Measurements from ENCODE around the gene CST11.

DNA sequence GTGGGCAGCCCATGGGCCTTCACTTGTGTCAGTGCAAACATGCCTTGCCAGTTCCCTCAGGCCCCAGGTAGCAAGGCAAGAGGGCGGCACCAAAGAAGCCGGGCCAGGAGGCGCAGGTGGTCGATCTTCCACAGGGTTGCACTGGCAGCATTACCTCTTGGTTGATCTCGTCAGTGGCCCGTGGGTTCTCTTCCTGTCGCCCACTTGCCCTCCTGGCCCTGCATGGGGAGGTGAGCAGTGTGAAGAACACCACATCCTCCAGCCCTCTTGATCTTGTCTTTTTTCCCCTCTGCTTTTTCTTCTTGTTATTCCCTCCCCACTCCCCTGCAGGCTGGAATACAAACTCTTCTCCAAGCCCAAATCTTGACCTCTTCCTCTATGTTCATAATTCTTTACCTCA is 3.0 kb upstream of the CST11 start:
- TF ChIP-seq, protein P1, sequence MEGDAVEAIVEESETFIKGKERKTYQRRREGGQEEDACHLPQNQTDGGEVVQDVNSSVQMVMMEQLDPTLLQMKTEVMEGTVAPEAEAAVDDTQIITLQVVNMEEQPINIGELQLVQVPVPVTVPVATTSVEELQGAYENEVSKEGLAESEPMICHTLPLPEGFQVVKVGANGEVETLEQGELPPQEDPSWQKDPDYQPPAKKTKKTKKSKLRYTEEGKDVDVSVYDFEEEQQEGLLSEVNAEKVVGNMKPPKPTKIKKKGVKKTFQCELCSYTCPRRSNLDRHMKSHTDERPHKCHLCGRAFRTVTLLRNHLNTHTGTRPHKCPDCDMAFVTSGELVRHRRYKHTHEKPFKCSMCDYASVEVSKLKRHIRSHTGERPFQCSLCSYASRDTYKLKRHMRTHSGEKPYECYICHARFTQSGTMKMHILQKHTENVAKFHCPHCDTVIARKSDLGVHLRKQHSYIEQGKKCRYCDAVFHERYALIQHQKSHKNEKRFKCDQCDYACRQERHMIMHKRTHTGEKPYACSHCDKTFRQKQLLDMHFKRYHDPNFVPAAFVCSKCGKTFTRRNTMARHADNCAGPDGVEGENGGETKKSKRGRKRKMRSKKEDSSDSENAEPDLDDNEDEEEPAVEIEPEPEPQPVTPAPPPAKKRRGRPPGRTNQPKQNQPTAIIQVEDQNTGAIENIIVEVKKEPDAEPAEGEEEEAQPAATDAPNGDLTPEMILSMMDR (IDR thresholded peaks at IDR 0.05) = no peak
- no peak for TF ChIP-seq POLR2A (IDR thresholded peaks at IDR 0.05)
